C4-2B (cell line): Measurements from ENCODE around the gene SH3BGRL3.

Source experiments
- CTCF ChIP-seq: fragments of 450-650 bp; conservative IDR thresholded peaks from 2 replicates; pipeline ENCODE4 v1.5.1; 2017; ENCODE audit warnings: mild to moderate bottlenecking
- ZFX ChIP-seq: fragments of 450-650 bp; IDR thresholded peaks from 2 replicates; pipeline ENCODE4 v1.6.1; 2017

GRCh38 chr1:26239936-26240335, 40.0 kb upstream of the SH3BGRL3 start:
- TF ChIP-seq CTCF (no peak), ZFX (no peak)
